ENCODE data around the gene HS3ST6. TPM values are rescaled to one million over a fixed set of nuclear protein-coding genes. Genes with fewer than 3 reads are reported as not detected.
A peak's percentile ranks its signal among the peaks of the same experiment; 100 is the strongest.
"Not testable (repeated sequence)": the region's sequence is repeated elsewhere in the genome, so short reads cannot be mapped to it uniquely, and the experiment has no call there.

Gene HS3ST6
- total RNA-seq, 3 donors from 2014 or later (not counting 1 experiment from before 2014, with no cell fraction given), result not detected

DNA sequence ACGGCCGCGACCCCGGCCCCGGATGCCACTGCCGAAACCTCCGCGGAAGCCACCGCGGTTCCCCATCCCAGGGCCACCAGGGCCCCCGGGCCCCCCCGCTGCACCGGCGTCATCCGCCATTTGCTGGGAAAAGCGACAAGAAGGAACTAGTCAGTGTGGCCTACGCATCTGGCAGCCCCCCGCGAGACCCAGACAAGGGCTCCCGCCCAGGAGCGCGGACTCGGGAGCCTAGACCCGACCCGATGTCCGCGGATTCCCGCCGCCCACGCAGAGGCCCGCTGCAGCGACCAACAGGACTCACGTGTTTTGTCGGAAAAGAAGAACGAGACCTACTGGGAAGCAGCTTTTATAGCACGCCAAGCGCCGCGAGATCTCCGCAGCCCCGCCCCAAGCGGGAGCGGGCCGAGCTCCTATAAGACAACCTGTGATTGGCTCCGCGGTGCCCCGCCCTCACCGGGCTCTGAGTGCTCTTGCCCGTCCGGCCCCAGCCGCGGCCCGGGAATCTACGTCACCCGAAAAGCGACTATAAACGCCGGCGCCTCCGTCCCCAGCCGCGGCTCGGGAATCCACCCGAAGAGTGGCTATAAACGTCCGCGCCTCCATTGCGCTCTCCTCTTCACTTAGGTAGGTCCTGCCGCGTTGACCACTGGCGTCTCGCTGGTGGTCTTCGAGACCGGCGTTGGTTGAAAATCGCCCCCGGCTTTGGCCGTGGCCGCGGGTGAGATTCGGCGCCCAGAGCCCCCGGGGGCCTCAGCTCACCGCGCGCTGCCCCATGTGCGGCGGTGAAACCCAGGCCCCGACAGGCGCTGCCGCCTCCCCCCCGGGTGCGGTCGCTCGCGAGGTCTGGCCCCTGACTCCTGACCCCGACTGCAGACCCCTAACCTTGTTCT lies 46.5 kb upstream of the HS3ST6 start, which contains the start of gene RPS2:
TSS of gene RPS2 (minus strand) at position 321 of the 890 bp plus-strand sequence. CDS start at position 120, 201 bp downstream.
- peaks cover 37 to 41% of the 10 kb centered on the region in 2 donors for H3K4me1 Mint-ChIP-seq
- H3K36me3 Mint-ChIP-seq, result no peaks in the 10 kb centered on the region
- H3K4me3 Mint-ChIP-seq, result peak within 1 kb of the TSS; percentile 94
- DNase-seq (peak; percentile 99), ATAC-seq (peak; percentile 93 to 99 (median 94))
- intact Hi-C loops (cut with micrococcal nuclease), result loop anchor here (1.0 kb wide), 1 partner anchor 8 kb away; the partner anchor contains the start of gene TBL3
- H3K27me3 ChIP-seq (ENCODE audit: control insufficient read depth, insufficient read depth, low read length), result no peaks in the 10 kb centered on the region
- H3K27ac ChIP-seq (ENCODE audit: low read length), result peak within 1 kb of the TSS; percentile 99
- WGBS (ENCODE audit: insufficient coverage), result under 1% methylated on average over 94 of the region's 97 CpGs
- peak within 1 kb of the TSS; percentile 95 for H3K27ac Mint-ChIP-seq
- no peaks in the 10 kb centered on the region for H3K9me3 Mint-ChIP-seq
- H3K36me3 ChIP-seq (ENCODE audit: control insufficient read depth, insufficient read depth, low read length), result peaks cover 20% of the 10 kb centered on the region
- H3K4me3 ChIP-seq (ENCODE audit: low read length), result peak within 1 kb of the TSS; percentile 88
- H3K27me3 Mint-ChIP-seq (ENCODE audit: low read depth in 2 of 2), result no peaks in the 10 kb centered on the region
- H3K4me1 ChIP-seq (ENCODE audit: control insufficient read depth, insufficient read depth, low read length), result peaks cover 50% of the 10 kb centered on the region
- TF ChIP-seq, protein P1, sequence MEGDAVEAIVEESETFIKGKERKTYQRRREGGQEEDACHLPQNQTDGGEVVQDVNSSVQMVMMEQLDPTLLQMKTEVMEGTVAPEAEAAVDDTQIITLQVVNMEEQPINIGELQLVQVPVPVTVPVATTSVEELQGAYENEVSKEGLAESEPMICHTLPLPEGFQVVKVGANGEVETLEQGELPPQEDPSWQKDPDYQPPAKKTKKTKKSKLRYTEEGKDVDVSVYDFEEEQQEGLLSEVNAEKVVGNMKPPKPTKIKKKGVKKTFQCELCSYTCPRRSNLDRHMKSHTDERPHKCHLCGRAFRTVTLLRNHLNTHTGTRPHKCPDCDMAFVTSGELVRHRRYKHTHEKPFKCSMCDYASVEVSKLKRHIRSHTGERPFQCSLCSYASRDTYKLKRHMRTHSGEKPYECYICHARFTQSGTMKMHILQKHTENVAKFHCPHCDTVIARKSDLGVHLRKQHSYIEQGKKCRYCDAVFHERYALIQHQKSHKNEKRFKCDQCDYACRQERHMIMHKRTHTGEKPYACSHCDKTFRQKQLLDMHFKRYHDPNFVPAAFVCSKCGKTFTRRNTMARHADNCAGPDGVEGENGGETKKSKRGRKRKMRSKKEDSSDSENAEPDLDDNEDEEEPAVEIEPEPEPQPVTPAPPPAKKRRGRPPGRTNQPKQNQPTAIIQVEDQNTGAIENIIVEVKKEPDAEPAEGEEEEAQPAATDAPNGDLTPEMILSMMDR (IDR thresholded peaks at IDR 0.05), result no peak
- no peaks in the 10 kb centered on the region for H3K9me3 ChIP-seq (ENCODE audit: control insufficient read depth, insufficient read depth, low read length)

DNA sequence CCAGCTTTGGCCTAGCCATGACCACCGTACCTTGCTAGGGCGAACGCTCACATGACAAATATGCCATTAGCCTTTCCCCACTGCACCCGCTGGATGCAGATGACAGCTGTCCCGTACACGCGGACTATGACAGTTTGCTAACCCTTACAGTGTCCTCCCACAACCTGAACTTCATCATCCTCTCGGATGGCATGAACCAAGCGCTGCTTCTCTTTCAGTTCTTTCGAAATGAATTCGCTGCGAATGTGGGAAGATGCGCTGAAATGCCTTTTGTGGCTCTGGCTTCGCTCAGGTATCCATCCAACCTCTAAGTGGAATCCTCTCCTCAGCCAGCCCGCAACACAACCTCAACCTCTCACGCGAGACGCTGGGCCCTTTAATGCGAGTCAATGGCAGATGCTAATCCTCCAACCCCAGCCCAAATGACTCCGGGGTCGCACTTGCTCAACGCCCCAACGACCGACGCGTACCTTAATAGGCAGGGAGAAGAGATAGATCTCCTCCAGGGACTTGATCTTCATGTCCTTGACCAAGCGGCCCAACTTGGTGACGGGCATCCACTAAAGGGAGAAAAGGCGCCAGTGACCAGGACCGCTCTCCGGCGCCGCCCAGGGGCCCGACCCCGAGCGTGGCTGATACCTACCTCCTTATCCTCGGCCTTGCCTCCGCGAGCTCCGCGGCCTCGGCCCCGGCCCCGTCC lies 45.7 kb upstream of the HS3ST6 start:
- no peaks in the 10 kb centered on the region for H3K27me3 Mint-ChIP-seq (ENCODE audit: low read depth in 2 of 2)
- H3K4me1 Mint-ChIP-seq, result peaks cover 41% of the 10 kb centered on the region in 2 donors
- H3K27ac Mint-ChIP-seq, result peak overlapping the region; percentile 95
- intact Hi-C loops (cut with micrococcal nuclease), result loop anchor here (1.0 kb wide), 1 partner anchor 8 kb away; the partner anchor contains the start of gene TBL3
- peak; percentile 10 to 28 (median 26) for ATAC-seq
- TF ChIP-seq, protein P1 (IDR thresholded peaks at IDR 0.05), result no peak
- H3K36me3 Mint-ChIP-seq, result no peaks in the 10 kb centered on the region
- H3K9me3 ChIP-seq (ENCODE audit: control insufficient read depth, insufficient read depth, low read length), result no peaks in the 10 kb centered on the region
- 12% methylated on average over 41 of the region's 44 CpGs for WGBS (ENCODE audit: insufficient coverage)
- no peaks in the 10 kb centered on the region for H3K9me3 Mint-ChIP-seq
- peak overlapping the region; percentile 88 for H3K4me3 ChIP-seq (ENCODE audit: low read length)
- H3K4me1 ChIP-seq (ENCODE audit: control insufficient read depth, insufficient read depth, low read length), result peaks cover 55% of the 10 kb centered on the region
- H3K27me3 ChIP-seq (ENCODE audit: control insufficient read depth, insufficient read depth, low read length), result no peaks in the 10 kb centered on the region
- H3K36me3 ChIP-seq (ENCODE audit: control insufficient read depth, insufficient read depth, low read length), result peaks cover 20% of the 10 kb centered on the region
- peak in 1 of 2 donors; percentile 67 for DNase-seq
- peak overlapping the region; percentile 94 for H3K4me3 Mint-ChIP-seq
- peak overlapping the region; percentile 99 for H3K27ac ChIP-seq (ENCODE audit: low read length)

DNA sequence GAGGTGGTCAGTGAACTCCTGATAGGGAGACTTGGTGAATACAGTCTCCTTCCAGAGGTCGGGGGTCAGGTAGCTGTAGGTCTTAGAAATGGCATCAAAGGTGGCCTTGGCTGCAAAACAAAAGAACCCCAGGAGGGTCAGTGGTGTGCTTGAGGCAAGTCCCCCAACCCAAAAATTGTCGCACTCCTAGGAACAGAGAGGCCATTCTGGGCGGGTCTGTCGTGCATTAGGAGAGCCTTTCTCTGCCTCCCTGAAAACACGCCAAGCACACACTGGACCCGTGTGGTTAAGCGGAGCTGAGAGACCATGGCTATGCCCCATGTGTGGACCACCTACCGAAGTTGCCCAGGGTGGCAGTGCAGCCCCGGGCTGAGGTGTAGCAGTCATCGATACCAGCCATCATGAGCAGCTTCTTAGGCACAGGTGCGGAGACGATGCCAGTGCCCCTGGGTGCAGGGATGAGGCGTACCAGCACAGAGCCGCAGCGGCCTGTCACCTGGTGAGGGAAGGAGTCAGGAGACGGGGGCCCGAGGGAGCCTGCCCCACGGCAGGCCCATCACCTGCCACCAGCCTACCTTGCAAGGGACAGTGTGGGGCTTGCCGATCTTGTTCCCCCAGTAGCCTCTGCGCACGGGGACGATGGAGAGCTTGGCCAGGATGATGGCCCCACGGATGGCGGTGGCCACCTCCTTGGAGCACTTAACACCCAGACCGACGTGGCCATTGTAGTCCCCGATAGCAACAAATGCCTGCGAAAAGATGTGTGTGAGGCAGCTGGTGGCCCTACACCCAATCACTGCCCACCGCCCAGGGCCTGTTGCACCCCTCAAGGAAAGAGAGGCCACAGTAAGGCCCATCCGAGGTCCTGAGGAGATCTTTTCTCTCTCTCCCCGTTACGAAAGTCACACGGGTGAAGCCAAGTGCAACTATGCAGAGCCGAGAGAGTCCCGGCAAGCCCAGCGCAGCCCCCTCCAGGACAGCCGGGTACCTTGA lies 44.2 kb upstream of the HS3ST6 start:
- peak overlapping the region; percentile 67 for H3K4me3 Mint-ChIP-seq
- H3K27me3 ChIP-seq (ENCODE audit: control insufficient read depth, insufficient read depth, low read length); ATAC-seq; H3K27ac ChIP-seq (ENCODE audit: low read length); DNase-seq; H3K27me3 Mint-ChIP-seq (ENCODE audit: low read depth in 2 of 2); H3K9me3 ChIP-seq (ENCODE audit: control insufficient read depth, insufficient read depth, low read length); H3K4me3 ChIP-seq (ENCODE audit: low read length); H3K9me3 Mint-ChIP-seq; intact Hi-C loops (cut with micrococcal nuclease); H3K36me3 Mint-ChIP-seq: not testable (repeated sequence)
- H3K4me1 ChIP-seq (ENCODE audit: control insufficient read depth, insufficient read depth, low read length), result peaks cover 59% of the 10 kb centered on the region
- peaks cover 20% of the 10 kb centered on the region for H3K36me3 ChIP-seq (ENCODE audit: control insufficient read depth, insufficient read depth, low read length)
- H3K27ac Mint-ChIP-seq, result peak overlapping the region; percentile 95
- H3K4me1 Mint-ChIP-seq, result peaks cover 41% of the 10 kb centered on the region in 2 donors
- WGBS (ENCODE audit: insufficient coverage), result 81% methylated on average over 32 of the region's 37 CpGs

All from natural killer cell (primary cell).